ENCODE results near the gene ADD3.

The ADD3 gene

GRCh38 chr10:110179220-110179619, 171.4 kb downstream of the ADD3 start:
- no peaks in the 10 kb centered on the region for H4K20me1 ChIP-seq (ENCODE audit: insufficient read depth, low read length)
- no peak overlapping the region for H3K9ac ChIP-seq (ENCODE audit: low read length)
- no peak overlapping the region for H3K27ac ChIP-seq (ENCODE audit: low read depth, low read length, poor library complexity, severe bottlenecking)
- no peak for TF ChIP-seq EZH2 (IDR thresholded peaks at IDR 0.05; ENCODE audit: borderline replicate concordance, low read length)
- no peak for TF ChIP-seq CTCF (IDR thresholded peaks at IDR 0.05; ENCODE audit: low read length)
- H3K79me2 ChIP-seq (ENCODE audit: insufficient read depth, low read length): no peaks in the 10 kb centered on the region
- no peaks in the 10 kb centered on the region for H3K9me2 ChIP-seq (ENCODE audit: low read depth, low read length)
- H3K27me3 ChIP-seq (ENCODE audit: insufficient read depth, low read length): peaks cover 8% of the 10 kb centered on the region; the same call in 1 of the 2 replicates
- H2AFZ ChIP-seq (ENCODE audit: low read length): no peak overlapping the region
- no peaks in the 10 kb centered on the region for H3F3A ChIP-seq (ENCODE audit: insufficient read depth, low read length)
- peaks cover 4% of the 10 kb centered on the region for H3K4me1 ChIP-seq (ENCODE audit: insufficient read depth, low read length, severe bottlenecking)
- no peak overlapping the region for H3K4me3 ChIP-seq (ENCODE audit: low read depth, low read length, poor library complexity, severe bottlenecking)
- H3K9me3 ChIP-seq (ENCODE audit: low read length): no peaks in the 10 kb centered on the region
- no peaks in the 10 kb centered on the region for H3K36me3 ChIP-seq (ENCODE audit: insufficient read depth, low read length)
- H3K4me2 ChIP-seq (ENCODE audit: low read length): no peak overlapping the region

GRCh38 chr10:110181451-110181850, 173.7 kb downstream of the ADD3 start:
- no peaks in the 10 kb centered on the region for H4K20me1 ChIP-seq (ENCODE audit: insufficient read depth, low read length)
- no peak overlapping the region for H3K4me2 ChIP-seq (ENCODE audit: low read length)
- H3K9ac ChIP-seq (ENCODE audit: low read length): no peak overlapping the region
- no peak overlapping the region for H3K27ac ChIP-seq (ENCODE audit: low read depth, low read length, poor library complexity, severe bottlenecking)
- no peak for TF ChIP-seq CTCF (IDR thresholded peaks at IDR 0.05; ENCODE audit: low read length)
- no peak for TF ChIP-seq EZH2 (IDR thresholded peaks at IDR 0.05; ENCODE audit: borderline replicate concordance, low read length)
- H3F3A ChIP-seq (ENCODE audit: insufficient read depth, low read length): no peaks in the 10 kb centered on the region
- no peak overlapping the region for H3K4me3 ChIP-seq (ENCODE audit: low read depth, low read length, poor library complexity, severe bottlenecking)
- no peaks in the 10 kb centered on the region for H3K9me2 ChIP-seq (ENCODE audit: low read depth, low read length)
- H3K36me3 ChIP-seq (ENCODE audit: insufficient read depth, low read length): no peaks in the 10 kb centered on the region
- peaks cover 6% of the 10 kb centered on the region; the same call in 1 of the 2 replicates for H3K27me3 ChIP-seq (ENCODE audit: insufficient read depth, low read length)
- no peaks in the 10 kb centered on the region for H3K9me3 ChIP-seq (ENCODE audit: low read length)
- no peaks in the 10 kb centered on the region for H3K79me2 ChIP-seq (ENCODE audit: insufficient read depth, low read length)
- H2AFZ ChIP-seq (ENCODE audit: low read length): no peak overlapping the region
- peaks cover 1% of the 10 kb centered on the region for H3K4me1 ChIP-seq (ENCODE audit: insufficient read depth, low read length, severe bottlenecking)

GRCh38 chr10:110181911-110182310, 174.1 kb downstream of the ADD3 start:
- Histone ChIP-seq H3K9me3 (ENCODE audit: low read length) (no peaks in the 10 kb centered on the region), H3K79me2 (ENCODE audit: insufficient read depth, low read length) (no peaks in the 10 kb centered on the region), H3K4me2 (ENCODE audit: low read length) (no peak overlapping the region), H3K4me3 (ENCODE audit: low read depth, low read length, poor library complexity, severe bottlenecking) (no peak overlapping the region), H3K27me3 (ENCODE audit: insufficient read depth, low read length) (peaks cover 6% of the 10 kb centered on the region; the same call in 1 of the 2 replicates), H3K36me3 (ENCODE audit: insufficient read depth, low read length) (no peaks in the 10 kb centered on the region), H3K27ac (ENCODE audit: low read depth, low read length, poor library complexity, severe bottlenecking) (no peak overlapping the region), H4K20me1 (ENCODE audit: insufficient read depth, low read length) (no peaks in the 10 kb centered on the region), H3K9me2 (ENCODE audit: low read depth, low read length) (no peaks in the 10 kb centered on the region), H2AFZ (ENCODE audit: low read length) (no peak overlapping the region), H3K4me1 (ENCODE audit: insufficient read depth, low read length, severe bottlenecking) (no peaks in the 10 kb centered on the region), H3F3A (ENCODE audit: insufficient read depth, low read length) (no peaks in the 10 kb centered on the region), H3K9ac (ENCODE audit: low read length) (no peak overlapping the region)
- TF ChIP-seq CTCF (IDR thresholded peaks at IDR 0.05; ENCODE audit: low read length): no peak
